ENCODE results near the gene SCNN1G.

The SCNN1G gene

GRCh38 chr16:23185656-23186055 is 3.1 kb downstream of the SCNN1G start:
- FAIRE-seq (no peak), DNase-seq (ENCODE audit: insufficient read length) (no peak)
- TF ChIP-seq TAF1 (IDR thresholded peaks at IDR 0.05; ENCODE audit: borderline replicate concordance, low read depth, low read length) (no peak), POLR2AphosphoS5 (IDR thresholded peaks at IDR 0.05; ENCODE audit: low read depth, low read length) (no peak), POLR2A (IDR thresholded peaks at IDR 0.05; ENCODE audit: low read depth, low read length) (no peak)

GRCh38 chr16:23186171-23186570 is 3.6 kb downstream of the SCNN1G start:
- no peak for DNase-seq (ENCODE audit: insufficient read length)
- no peak for FAIRE-seq
- no peak for TF ChIP-seq TAF1 (IDR thresholded peaks at IDR 0.05; ENCODE audit: borderline replicate concordance, low read depth, low read length)

- DNase-seq (ENCODE audit: insufficient read length), result no peak
- TF ChIP-seq POLR2A (IDR thresholded peaks at IDR 0.05; ENCODE audit: low read depth, low read length) (no peak), TAF1 (IDR thresholded peaks at IDR 0.05; ENCODE audit: borderline replicate concordance, low read depth, low read length) (no peak), POLR2AphosphoS5 (IDR thresholded peaks at IDR 0.05; ENCODE audit: low read depth, low read length) (no peak)
- no peak for FAIRE-seq
Observed at GRCh38 chr16:23187341-23187740, 4.8 kb downstream of the SCNN1G start.

- no peak for DNase-seq (ENCODE audit: insufficient read length)
- FAIRE-seq, result no peak
Observed at GRCh38 chr16:23188911-23189310, 6.4 kb downstream of the SCNN1G start.

GRCh38 chr16:23194497-23195221 is 12.1 kb downstream of the SCNN1G start:
- TF ChIP-seq POLR2A (IDR thresholded peaks at IDR 0.05; ENCODE audit: low read depth, low read length) (no peak), TAF1 (IDR thresholded peaks at IDR 0.05; ENCODE audit: borderline replicate concordance, low read depth, low read length) (no peak), POLR2AphosphoS5 (IDR thresholded peaks at IDR 0.05; ENCODE audit: low read depth, low read length) (no peak)
- FAIRE-seq (no peak), DNase-seq (ENCODE audit: insufficient read length) (no peak)

More at GRCh38 chr16:23188911-23189310, 6.4 kb downstream of the SCNN1G start:
- no peak for TF ChIP-seq TAF1 (IDR thresholded peaks at IDR 0.05; ENCODE audit: borderline replicate concordance, low read depth, low read length)
- no peak for TF ChIP-seq POLR2A (IDR thresholded peaks at IDR 0.05; ENCODE audit: low read depth, low read length)
- TF ChIP-seq POLR2AphosphoS5 (IDR thresholded peaks at IDR 0.05; ENCODE audit: low read depth, low read length), result no peak

GRCh38 chr16:23195366-23195978 is 12.9 kb downstream of the SCNN1G start:
- no peak for TF ChIP-seq POLR2AphosphoS5 (IDR thresholded peaks at IDR 0.05; ENCODE audit: low read depth, low read length)
- no peak for TF ChIP-seq TAF1 (IDR thresholded peaks at IDR 0.05; ENCODE audit: borderline replicate concordance, low read depth, low read length)
- TF ChIP-seq POLR2A (IDR thresholded peaks at IDR 0.05; ENCODE audit: low read depth, low read length), result no peak
- FAIRE-seq (no peak), DNase-seq (ENCODE audit: insufficient read length) (no peak)

- DNase-seq (ENCODE audit: insufficient read length) (no peak), FAIRE-seq (no peak)
- no peak for TF ChIP-seq POLR2AphosphoS5 (IDR thresholded peaks at IDR 0.05; ENCODE audit: low read depth, low read length)
- TF ChIP-seq TAF1 (IDR thresholded peaks at IDR 0.05; ENCODE audit: borderline replicate concordance, low read depth, low read length), result no peak
- TF ChIP-seq POLR2A (IDR thresholded peaks at IDR 0.05; ENCODE audit: low read depth, low read length), result no peak
Observed at GRCh38 chr16:23196539-23196938, 14.0 kb downstream of the SCNN1G start.

- FAIRE-seq (no peak), DNase-seq (ENCODE audit: insufficient read length) (no peak)
- TF ChIP-seq POLR2A (IDR thresholded peaks at IDR 0.05; ENCODE audit: low read depth, low read length) (no peak), POLR2AphosphoS5 (IDR thresholded peaks at IDR 0.05; ENCODE audit: low read depth, low read length) (no peak), TAF1 (IDR thresholded peaks at IDR 0.05; ENCODE audit: borderline replicate concordance, low read depth, low read length) (no peak)
Observed at GRCh38 chr16:23202166-23202565, 19.6 kb downstream of the SCNN1G start.

GRCh38 chr16:23206986-23207385 is 24.4 kb downstream of the SCNN1G start:
- TF ChIP-seq TAF1 (IDR thresholded peaks at IDR 0.05; ENCODE audit: borderline replicate concordance, low read depth, low read length), result no peak
- TF ChIP-seq POLR2A (IDR thresholded peaks at IDR 0.05; ENCODE audit: low read depth, low read length), result no peak
- TF ChIP-seq POLR2AphosphoS5 (IDR thresholded peaks at IDR 0.05; ENCODE audit: low read depth, low read length), result no peak
- DNase-seq (ENCODE audit: insufficient read length) (no peak), FAIRE-seq (no peak)

- TF ChIP-seq POLR2AphosphoS5 (IDR thresholded peaks at IDR 0.05; ENCODE audit: low read depth, low read length) (no peak), TAF1 (IDR thresholded peaks at IDR 0.05; ENCODE audit: borderline replicate concordance, low read depth, low read length) (no peak), POLR2A (IDR thresholded peaks at IDR 0.05; ENCODE audit: low read depth, low read length) (no peak)
- DNase-seq (ENCODE audit: insufficient read length) (no peak), FAIRE-seq (no peak)
Observed at GRCh38 chr16:23207485-23207884, 24.9 kb downstream of the SCNN1G start.

- no peak for DNase-seq (ENCODE audit: insufficient read length)
- TF ChIP-seq POLR2AphosphoS5 (IDR thresholded peaks at IDR 0.05; ENCODE audit: low read depth, low read length) (no peak), TAF1 (IDR thresholded peaks at IDR 0.05; ENCODE audit: borderline replicate concordance, low read depth, low read length) (no peak), POLR2A (IDR thresholded peaks at IDR 0.05; ENCODE audit: low read depth, low read length) (no peak)
- no peak for FAIRE-seq
Observed at GRCh38 chr16:23209606-23210005, 27.1 kb downstream of the SCNN1G start.

- no peak for DNase-seq (ENCODE audit: insufficient read length)
- no peak for TF ChIP-seq POLR2AphosphoS5 (IDR thresholded peaks at IDR 0.05; ENCODE audit: low read depth, low read length)
- no peak for FAIRE-seq
Observed at GRCh38 chr16:23213831-23214230, 31.3 kb downstream of the SCNN1G start.

Measured in GM12892 (cell line).